HuH-7.5 (cell line): Measurements from ENCODE around the gene WWOX.

Source experiments
- DNase-seq: peaks from one replicate; pipeline ENCODE4 v3.0.0; 2011; ENCODE audit warnings: low spot score

WWOX gene

GRCh38 chr16:78538292-78538691 lies 438.8 kb downstream of the WWOX start:
- no peak for DNase-seq

GRCh38 chr16:78538919-78539318 lies 439.5 kb downstream of the WWOX start:
- DNase-seq: no peak

- no peak for DNase-seq
Observed at GRCh38 chr16:78542419-78542818, 443.0 kb downstream of the WWOX start.

- no peak for DNase-seq
Observed at GRCh38 chr16:78543023-78543422, 443.6 kb downstream of the WWOX start.

- DNase-seq: no peak
Observed at GRCh38 chr16:78549366-78549765, 449.9 kb downstream of the WWOX start.

GRCh38 chr16:78551487-78552085 lies 452.1 kb downstream of the WWOX start:
- DNase-seq: no peak

GRCh38 chr16:78552106-78552675 lies 452.7 kb downstream of the WWOX start:
- no peak for DNase-seq

- DNase-seq: no peak
Observed at GRCh38 chr16:78552716-78553115, 453.3 kb downstream of the WWOX start.

GRCh38 chr16:78553268-78554039 lies 454.0 kb downstream of the WWOX start:
- no peak for DNase-seq

- DNase-seq: no peak
Observed at GRCh38 chr16:78556421-78556820, 457.0 kb downstream of the WWOX start.

- DNase-seq: no peak
Observed at GRCh38 chr16:78560997-78561396, 461.5 kb downstream of the WWOX start.

- DNase-seq: no peak
Observed at GRCh38 chr16:78562111-78562510, 462.7 kb downstream of the WWOX start.

- DNase-seq: no peak
Observed at GRCh38 chr16:78562650-78563049, 463.2 kb downstream of the WWOX start.

GRCh38 chr16:78563905-78564304 lies 464.5 kb downstream of the WWOX start:
- DNase-seq: no peak

- DNase-seq: no peak
Observed at GRCh38 chr16:78566397-78567073, 467.1 kb downstream of the WWOX start.

GRCh38 chr16:78570399-78571141 lies 471.1 kb downstream of the WWOX start:
- DNase-seq: no peak

- no peak for DNase-seq
Observed at GRCh38 chr16:78571434-78571833, 472.0 kb downstream of the WWOX start.

- DNase-seq: no peak
Observed at GRCh38 chr16:78571898-78572358, 472.5 kb downstream of the WWOX start.

GRCh38 chr16:78574571-78574970 lies 475.1 kb downstream of the WWOX start:
- DNase-seq: no peak

- no peak for DNase-seq
Observed at GRCh38 chr16:78576941-78577340, 477.5 kb downstream of the WWOX start.

GRCh38 chr16:78577630-78578029 lies 478.2 kb downstream of the WWOX start:
- no peak for DNase-seq

GRCh38 chr16:78579020-78579419 lies 479.6 kb downstream of the WWOX start:
- no peak for DNase-seq
